ENCODE measurements around the gene P2RY6.

Gene P2RY6

DNA sequence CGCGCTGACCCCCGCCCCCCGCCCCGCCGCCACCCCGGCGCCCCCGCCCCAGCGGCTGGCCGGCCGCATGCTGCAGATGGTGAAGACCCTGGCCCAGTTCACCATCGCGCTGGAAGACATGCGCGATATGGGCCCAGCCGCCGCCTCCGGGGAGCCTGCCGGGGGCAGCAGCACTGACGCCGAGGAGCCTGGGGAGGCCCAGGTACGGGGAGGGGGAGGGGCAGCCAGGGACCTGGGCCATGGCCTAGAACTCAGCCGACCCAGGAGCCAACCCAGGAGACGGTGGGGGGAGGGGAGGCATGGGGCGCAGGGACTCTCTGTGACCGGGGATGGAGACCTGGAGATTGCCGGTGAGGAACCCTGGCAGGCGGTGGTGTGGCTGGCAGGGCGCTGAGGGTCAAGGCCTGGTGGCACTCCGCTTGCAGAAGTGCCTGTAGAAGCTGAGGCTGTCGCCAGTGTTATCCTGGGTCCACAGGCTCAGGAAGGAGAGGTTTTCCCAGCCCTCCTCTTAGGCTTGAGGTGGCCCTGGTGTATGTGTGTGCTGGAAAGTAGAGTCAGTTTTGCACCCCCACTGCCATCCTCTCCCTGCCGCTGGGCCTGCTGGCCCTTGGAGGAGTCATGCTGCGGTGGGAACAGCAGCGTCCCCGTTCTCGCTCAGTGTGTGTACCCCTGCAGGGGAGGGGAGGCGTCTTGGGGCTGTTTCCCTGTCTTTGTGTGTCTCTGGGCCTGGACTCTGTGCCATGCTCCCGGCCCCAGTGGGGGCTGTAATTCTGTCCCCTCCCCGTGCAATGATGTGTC lies 71.1 kb downstream of the P2RY6 start:
- H2AFZ ChIP-seq (ENCODE audit: low read length) = no peak overlapping the region
- no peaks in the 10 kb centered on the region for H3F3A ChIP-seq (ENCODE audit: low read depth)
- H3K4me2 ChIP-seq (ENCODE audit: low read depth, low read length, poor library complexity, severe bottlenecking) = no peak overlapping the region
- no peaks in the 10 kb centered on the region for H3K9me3 ChIP-seq (ENCODE audit: insufficient read depth, low read depth, low read length)
- no peak for TF ChIP-seq EZH2phosphoT487 (IDR thresholded peaks at IDR 0.05; ENCODE audit: borderline replicate concordance)
- TF ChIP-seq, protein P1, sequence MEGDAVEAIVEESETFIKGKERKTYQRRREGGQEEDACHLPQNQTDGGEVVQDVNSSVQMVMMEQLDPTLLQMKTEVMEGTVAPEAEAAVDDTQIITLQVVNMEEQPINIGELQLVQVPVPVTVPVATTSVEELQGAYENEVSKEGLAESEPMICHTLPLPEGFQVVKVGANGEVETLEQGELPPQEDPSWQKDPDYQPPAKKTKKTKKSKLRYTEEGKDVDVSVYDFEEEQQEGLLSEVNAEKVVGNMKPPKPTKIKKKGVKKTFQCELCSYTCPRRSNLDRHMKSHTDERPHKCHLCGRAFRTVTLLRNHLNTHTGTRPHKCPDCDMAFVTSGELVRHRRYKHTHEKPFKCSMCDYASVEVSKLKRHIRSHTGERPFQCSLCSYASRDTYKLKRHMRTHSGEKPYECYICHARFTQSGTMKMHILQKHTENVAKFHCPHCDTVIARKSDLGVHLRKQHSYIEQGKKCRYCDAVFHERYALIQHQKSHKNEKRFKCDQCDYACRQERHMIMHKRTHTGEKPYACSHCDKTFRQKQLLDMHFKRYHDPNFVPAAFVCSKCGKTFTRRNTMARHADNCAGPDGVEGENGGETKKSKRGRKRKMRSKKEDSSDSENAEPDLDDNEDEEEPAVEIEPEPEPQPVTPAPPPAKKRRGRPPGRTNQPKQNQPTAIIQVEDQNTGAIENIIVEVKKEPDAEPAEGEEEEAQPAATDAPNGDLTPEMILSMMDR (conservative IDR thresholded peaks at IDR 0.05; ENCODE audit: low read length) = no peak
- H4K20me1 ChIP-seq (ENCODE audit: insufficient read depth, low read length, poor library complexity, severe bottlenecking) = no peaks in the 10 kb centered on the region
- H3K4me3 ChIP-seq (ENCODE audit: low read length, poor library complexity, severe bottlenecking) = no peak overlapping the region
- H3K27me3 ChIP-seq (ENCODE audit: insufficient read depth, low read length, poor library complexity, severe bottlenecking) = no peaks in the 10 kb centered on the region
- no peaks in the 10 kb centered on the region for H3K79me2 ChIP-seq (ENCODE audit: insufficient read depth, low read length)
- H3K9me2 ChIP-seq (replicated peaks; ENCODE audit: low read depth, low read length) = no peaks in the 10 kb centered on the region
- no peaks in the 10 kb centered on the region for H3K4me1 ChIP-seq (ENCODE audit: insufficient read depth, low read length, poor library complexity, severe bottlenecking)
- no peak overlapping the region for H3K9ac ChIP-seq (ENCODE audit: low read depth, low read length, poor library complexity, severe bottlenecking)
- H3K36me3 ChIP-seq (ENCODE audit: insufficient read depth, low read length) = no peaks in the 10 kb centered on the region

DNA sequence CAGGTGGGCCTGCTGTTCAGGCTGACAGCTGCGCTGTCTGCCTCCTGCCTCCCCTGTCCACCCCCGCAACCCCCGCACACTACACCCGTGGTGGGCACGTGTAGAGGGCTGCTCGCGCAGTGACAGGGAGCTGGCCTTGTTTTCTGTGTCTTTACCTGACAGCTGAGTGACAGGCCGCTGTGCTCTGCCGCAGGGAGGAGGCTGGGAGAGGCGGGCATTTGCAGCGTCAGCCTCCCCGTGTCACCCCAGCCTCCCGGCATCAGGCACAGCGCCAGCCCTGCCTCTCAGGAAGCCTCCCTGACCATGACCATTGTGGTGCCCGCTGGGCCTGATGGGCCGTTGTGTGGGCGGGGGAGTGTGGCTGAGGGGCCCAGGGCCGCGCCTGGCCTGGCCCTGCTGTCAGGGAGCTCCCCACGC lies 72.1 kb downstream of the P2RY6 start:
- H3F3A ChIP-seq (ENCODE audit: low read depth) = no peaks in the 10 kb centered on the region
- no peak overlapping the region for H3K4me2 ChIP-seq (ENCODE audit: low read depth, low read length, poor library complexity, severe bottlenecking)
- H3K4me1 ChIP-seq (ENCODE audit: insufficient read depth, low read length, poor library complexity, severe bottlenecking) = no peaks in the 10 kb centered on the region
- H3K9ac ChIP-seq (ENCODE audit: low read depth, low read length, poor library complexity, severe bottlenecking) = no peak overlapping the region
- no peaks in the 10 kb centered on the region for H3K27me3 ChIP-seq (ENCODE audit: insufficient read depth, low read length, poor library complexity, severe bottlenecking)
- H3K4me3 ChIP-seq (ENCODE audit: low read length, poor library complexity, severe bottlenecking) = no peak overlapping the region
- no peaks in the 10 kb centered on the region for H3K9me2 ChIP-seq (replicated peaks; ENCODE audit: low read depth, low read length)
- no peaks in the 10 kb centered on the region for H3K79me2 ChIP-seq (ENCODE audit: insufficient read depth, low read length)
- no peaks in the 10 kb centered on the region for H4K20me1 ChIP-seq (ENCODE audit: insufficient read depth, low read length, poor library complexity, severe bottlenecking)
- TF ChIP-seq, protein P1 (conservative IDR thresholded peaks at IDR 0.05; ENCODE audit: low read length) = no peak
- TF ChIP-seq EZH2phosphoT487 (IDR thresholded peaks at IDR 0.05; ENCODE audit: borderline replicate concordance) = no peak
- no peaks in the 10 kb centered on the region for H3K9me3 ChIP-seq (ENCODE audit: insufficient read depth, low read depth, low read length)
- no peaks in the 10 kb centered on the region for H3K36me3 ChIP-seq (ENCODE audit: insufficient read depth, low read length)
- no peak overlapping the region for H2AFZ ChIP-seq (ENCODE audit: low read length)

DNA sequence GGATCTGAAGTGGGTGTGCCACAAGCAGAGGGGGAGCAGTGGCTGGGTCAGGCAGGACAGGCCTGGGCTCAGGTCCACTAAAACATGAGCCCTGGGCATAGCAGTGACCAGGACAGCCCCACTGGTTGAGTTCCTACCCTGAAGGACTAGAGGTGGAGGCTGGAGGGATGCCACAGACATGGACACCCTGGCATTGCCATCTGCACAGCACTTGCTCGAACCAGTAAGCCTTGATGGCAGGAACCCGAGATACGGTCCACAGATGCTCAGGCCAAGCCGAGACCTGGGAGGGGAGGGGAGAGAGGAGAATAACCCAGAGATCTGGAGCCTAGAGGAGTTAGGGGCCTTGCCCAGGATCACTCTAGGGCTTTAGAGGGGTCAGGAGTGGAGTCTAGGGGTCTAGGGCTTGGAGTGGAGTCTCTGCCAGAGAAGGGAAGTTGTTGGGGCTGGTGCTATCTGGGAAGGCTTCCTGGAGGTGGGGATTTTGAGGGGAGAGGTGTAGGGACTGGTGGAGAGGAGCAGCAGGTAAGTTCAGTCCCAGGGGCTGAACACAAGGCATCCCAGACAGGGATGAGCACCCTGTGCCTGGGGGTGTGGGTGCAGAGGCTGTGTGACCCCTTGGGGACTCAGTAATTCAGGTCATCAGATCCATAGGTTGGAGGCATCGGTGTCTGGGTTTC lies 73.5 kb downstream of the P2RY6 start:
- no peaks in the 10 kb centered on the region for H3K4me1 ChIP-seq (ENCODE audit: insufficient read depth, low read length, poor library complexity, severe bottlenecking)
- no peak overlapping the region for H3K9ac ChIP-seq (ENCODE audit: low read depth, low read length, poor library complexity, severe bottlenecking)
- H3K4me3 ChIP-seq (ENCODE audit: low read length, poor library complexity, severe bottlenecking) = no peak overlapping the region
- TF ChIP-seq EZH2phosphoT487 (IDR thresholded peaks at IDR 0.05; ENCODE audit: borderline replicate concordance) = no peak
- TF ChIP-seq, protein P1 (conservative IDR thresholded peaks at IDR 0.05; ENCODE audit: low read length) = no peak
- H3K27me3 ChIP-seq (ENCODE audit: insufficient read depth, low read length, poor library complexity, severe bottlenecking) = no peaks in the 10 kb centered on the region
- H3K36me3 ChIP-seq (ENCODE audit: insufficient read depth, low read length) = no peaks in the 10 kb centered on the region
- no peaks in the 10 kb centered on the region for H3K9me2 ChIP-seq (replicated peaks; ENCODE audit: low read depth, low read length)
- no peaks in the 10 kb centered on the region for H3K79me2 ChIP-seq (ENCODE audit: insufficient read depth, low read length)
- H3K9me3 ChIP-seq (ENCODE audit: insufficient read depth, low read depth, low read length) = no peaks in the 10 kb centered on the region
- no peaks in the 10 kb centered on the region for H4K20me1 ChIP-seq (ENCODE audit: insufficient read depth, low read length, poor library complexity, severe bottlenecking)
- no peak overlapping the region for H2AFZ ChIP-seq (ENCODE audit: low read length)
- H3K4me2 ChIP-seq (ENCODE audit: low read depth, low read length, poor library complexity, severe bottlenecking) = no peak overlapping the region
- H3F3A ChIP-seq (ENCODE audit: low read depth) = no peaks in the 10 kb centered on the region
